Thyroid gland (tissue), 4 donors: ENCODE data around the gene MTA3.

Experiments used
- CTCF ChIP-seq, 6 experiments: fragments of 200-600 bp in 3 of 6; fragments of 450-650 bp in 3 of 6; sonication (generic) in 3 of 6; IDR thresholded peaks; one replicate each; pipeline ENCODE4 v1.5.1; 2016 to 2019; ENCODE audit warnings: antibody characterized with exemption in 6 of 6, mild to moderate bottlenecking in 2 of 6, inconsistent platforms in 1 of 6, moderate library complexity in 1 of 6
- POLR2A ChIP-seq, 2 donors: fragments of 450-650 bp; IDR thresholded peaks; one replicate each; pipeline ENCODE4 v1.6.1; 2017; ENCODE audit warnings: antibody characterized with exemption in 2 of 2, mild to moderate bottlenecking in 2 of 2, moderate library complexity in 1 of 2

DNA sequence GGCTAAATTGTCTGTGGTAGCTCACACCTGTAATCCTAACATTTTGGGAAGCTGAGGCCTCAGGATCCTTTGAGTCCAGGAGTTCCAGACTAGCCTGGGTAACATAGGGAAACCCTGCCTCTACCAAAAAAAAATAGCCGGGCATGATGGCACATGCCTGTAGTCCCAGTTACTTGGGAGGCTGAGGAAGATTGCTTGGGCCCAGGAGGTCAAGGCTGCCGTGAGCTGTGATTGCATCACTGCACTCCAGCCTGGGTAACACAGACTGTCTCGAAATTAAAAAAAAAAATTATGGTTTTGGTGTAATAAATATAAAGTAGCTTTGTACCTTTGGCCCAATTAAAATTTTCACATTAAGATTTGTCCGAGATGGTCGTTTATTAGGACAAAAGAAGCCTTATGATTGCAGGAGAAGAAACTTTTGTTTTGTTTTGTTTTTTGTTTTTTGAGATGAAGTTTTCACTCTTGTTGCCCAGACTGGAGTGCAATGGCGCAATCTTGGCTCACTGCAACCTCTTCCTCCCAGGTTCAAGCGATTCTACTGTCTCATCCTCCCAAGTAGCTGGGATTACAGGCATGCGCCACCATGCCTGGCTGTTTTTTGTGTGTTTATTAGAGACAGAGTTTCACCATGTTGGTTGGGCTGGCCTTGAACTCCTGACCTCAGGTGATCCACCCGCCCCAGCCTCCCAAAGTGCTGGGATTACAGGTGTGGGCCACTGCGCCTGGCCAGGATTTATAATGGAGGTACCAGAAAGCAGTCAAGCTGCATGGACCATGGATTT is 4.1 kb downstream of the MTA3 start:
- TF ChIP-seq POLR2A (IDR thresholded peaks at IDR 0.05) (no peak), CTCF (IDR thresholded peaks at IDR 0.05) (no peak)
